Tibial artery (tissue), 4 donors: ENCODE results near the gene FBXO34.

Source experiments
- DNase-seq, 2 donors: peaks; one replicate each; pipeline ENCODE4 v3.0.0-alpha.2; 2019
- H3K27ac ChIP-seq, 2 donors: fragments of 200-600 bp; sonication (generic) in 1 of 2; 1 replicate in 1 of 2; 2 replicates in 1 of 2; pipeline ENCODE4 v1.5.1; 2018 to 2019; ENCODE audit warnings: mild to moderate bottlenecking in 1 of 2
- H3K27me3 ChIP-seq, 2 donors: fragments of 200-600 bp; sonication (generic) in 1 of 2; one replicate each; pipeline versions ENCODE4 v1.5.1 to v1.6.0; 2016 to 2019
- H3K36me3 ChIP-seq, 3 donors: fragments of 200-600 bp; sonication (generic) in 2 of 3; one replicate each; pipeline ENCODE4 v1.5.1; 2016 to 2019; ENCODE audit warnings: mild to moderate bottlenecking in 2 of 3
- H3K4me1 ChIP-seq, 4 donors: fragments of 200-600 bp; sonication (generic) in 2 of 4; 1 replicate in 3 of 4; 2 replicates in 1 of 4; pipeline ENCODE4 v1.5.1; 2016 to 2019
- H3K4me3 ChIP-seq, 2 donors: fragments of 200-600 bp; sonication (generic) in 1 of 2; 1 replicate in 1 of 2; 2 replicates in 1 of 2; pipeline ENCODE4 v1.5.1; 2018 to 2019; ENCODE audit warnings: mild to moderate bottlenecking in 2 of 2
- H3K9me3 ChIP-seq, 3 donors: fragments of 200-600 bp; sonication (generic) in 1 of 3; one replicate each; pipeline ENCODE4 v1.5.1; 2016 to 2019
- CTCF ChIP-seq, 2 experiments: fragments of 200-600 bp in 1 of 2; fragments of 450-650 bp in 1 of 2; IDR thresholded peaks; one replicate each; pipeline ENCODE4 v1.5.1; 2017 to 2019; ENCODE audit warnings: antibody characterized with exemption in 2 of 2, mild to moderate bottlenecking in 1 of 2, moderate library complexity in 1 of 2
- intact Hi-C: fragments of 100-400 bp; cut with DNase I; formaldehyde crosslinking; loops from one replicate; pipeline ENCODE4 v1.15.0; 2023; ENCODE audit warnings: low total_unique reads

FBXO34 gene

GRCh38 chr14:55255979-55256378, 15.2 kb upstream of the FBXO34 start:
- Histone ChIP-seq H3K4me1 (no peaks in the 10 kb centered on the region), H3K9me3 (no peaks in the 10 kb centered on the region), H3K27me3 (peaks cover 0 to 3% of the 10 kb centered on the region in 2 donors), H3K27ac (no peak overlapping the region), H3K36me3 (no peaks in the 10 kb centered on the region), H3K4me3 (no peak overlapping the region)
- intact Hi-C loops = no loop called here
- no peak for TF ChIP-seq CTCF (IDR thresholded peaks at IDR 0.05)
- DNase-seq = no peak

- no peak for DNase-seq
Observed at GRCh38 chr14:55256586-55256985, 14.6 kb upstream of the FBXO34 start.

GRCh38 chr14:55265197-55265596, 6.0 kb upstream of the FBXO34 start:
- DNase-seq = no peak
- intact Hi-C loops = loop anchor here (10.0 kb wide), 1 partner anchor 70 kb away; no protein-coding TSS in a partner anchor
- Histone ChIP-seq H3K4me1 (peaks cover 0 to 20% (median 3%) of the 10 kb centered on the region in 4 donors), H3K27ac (no peak overlapping the region), H3K4me3 (no peak overlapping the region), H3K27me3 (no peaks in the 10 kb centered on the region), H3K9me3 (no peaks in the 10 kb centered on the region), H3K36me3 (no peaks in the 10 kb centered on the region)
- no peak for TF ChIP-seq CTCF (IDR thresholded peaks at IDR 0.05)

More at GRCh38 chr14:55256586-55256985, 14.6 kb upstream of the FBXO34 start:
- H3K27me3 ChIP-seq = peaks cover 0 to 3% of the 10 kb centered on the region in 2 donors
- no peak overlapping the region for H3K27ac ChIP-seq
- no peaks in the 10 kb centered on the region for H3K36me3 ChIP-seq
- H3K9me3 ChIP-seq = no peaks in the 10 kb centered on the region
- no peaks in the 10 kb centered on the region for H3K4me1 ChIP-seq
- H3K4me3 ChIP-seq = no peak overlapping the region
- intact Hi-C loops = no loop called here
- no peak for TF ChIP-seq CTCF (IDR thresholded peaks at IDR 0.05)

GRCh38 chr14:55267820-55268219, 3.4 kb upstream of the FBXO34 start:
- TF ChIP-seq CTCF (IDR thresholded peaks at IDR 0.05) = no peak
- peaks cover 0 to 27% (median 6%) of the 10 kb centered on the region in 4 donors for H3K4me1 ChIP-seq
- H3K27me3 ChIP-seq = no peaks in the 10 kb centered on the region
- H3K9me3 ChIP-seq = no peaks in the 10 kb centered on the region
- H3K27ac ChIP-seq = peak overlapping the region; percentile 29 to 40
- DNase-seq = no peak
- no peak overlapping the region for H3K4me3 ChIP-seq
- no peaks in the 10 kb centered on the region for H3K36me3 ChIP-seq
- intact Hi-C loops = loop anchor here (10.0 kb wide), 1 partner anchor 67 kb away; no protein-coding TSS in a partner anchor

GRCh38 chr14:55271572-55272298, 514 bp downstream of the FBXO34 start:
- intact Hi-C loops = loop anchor here (10.0 kb wide), 1 partner anchor 143 kb away; the partner anchor contains the start of gene ATG14
- Histone ChIP-seq H3K4me3 (peak overlapping the region; percentile 84 to 99), H3K27ac (peak overlapping the region; percentile 88), H3K4me1 (peaks cover 0 to 47% (median 12%) of the 10 kb centered on the region in 4 donors), H3K9me3 (no peaks in the 10 kb centered on the region), H3K36me3 (no peaks in the 10 kb centered on the region), H3K27me3 (no peaks in the 10 kb centered on the region)
- DNase-seq = peak; percentile 66 to 79
- TF ChIP-seq CTCF (IDR thresholded peaks at IDR 0.05) = no peak
